K562 (cell line): ENCODE results near the gene VPS13D. TPM values are rescaled to one million over a fixed set of nuclear protein-coding genes. Genes with fewer than 3 reads are reported as not detected.
A peak's percentile ranks its signal among the peaks of the same experiment; 100 is the strongest.

Experiments used
- ARID2 ChIP-seq: fragments of 450-650 bp; IDR thresholded peaks from 2 replicates; pipeline ENCODE4 v1.6.1; 2017; ENCODE audit warnings: antibody characterized with exemption, mild to moderate bottlenecking
- CAMTA2 ChIP-seq: fragments of 250-450 bp; sonication (Bioruptor Pico); conservative IDR thresholded peaks from 2 replicates; pipeline ENCODE4 v1.5.1; 2022
- CBX8 ChIP-seq: fragments of 200-600 bp; sonication (generic); IDR thresholded peaks from 2 replicates; pipeline ENCODE4 v1.6.1; 2012; ENCODE audit warnings: borderline replicate concordance, mixed run types, low read depth, mild to moderate bottlenecking, moderate library complexity, mixed read lengths, low read length, control low read depth, inconsistent platforms; ENCODE audit not compliant: poor library complexity, severe bottlenecking; ENCODE audit errors: extremely low read depth
- E2F4 ChIP-seq: sonication (generic); formaldehyde crosslinking; IDR thresholded peaks from 2 replicates; pipeline ENCODE4 v1.8.0; 2022; ENCODE audit warnings: mild to moderate bottlenecking, low read depth, missing genetic modification reagents
- ELK3 ChIP-seq: fragments of 450-650 bp; formaldehyde crosslinking; IDR thresholded peaks from 2 replicates; pipeline ENCODE4 v1.4.0; 2020; ENCODE audit warnings: mild to moderate bottlenecking
- ERF ChIP-seq: fragments of 450-650 bp; formaldehyde crosslinking; IDR thresholded peaks from 2 replicates; pipeline ENCODE4 v1.4.0; 2020; ENCODE audit warnings: mild to moderate bottlenecking, mixed read lengths
- EWSR1 ChIP-seq: fragments of 450-650 bp; IDR thresholded peaks from 2 replicates; pipeline ENCODE4 v1.6.1; 2018; ENCODE audit warnings: borderline replicate concordance, mild to moderate bottlenecking, low read depth, moderate library complexity; ENCODE audit not compliant: partially characterized antibody
- GABPB1 ChIP-seq: sonication (generic); formaldehyde crosslinking; IDR thresholded peaks from 2 replicates; pipeline ENCODE4 v1.8.0; 2022; ENCODE audit warnings: mild to moderate bottlenecking, missing genetic modification reagents
- GTF3C2 ChIP-seq: IDR thresholded peaks from 3 replicates; pipeline ENCODE4 v1.6.1; 2011; ENCODE audit warnings: borderline replicate concordance, mild to moderate bottlenecking, moderate library complexity; ENCODE audit not compliant: insufficient read length; ENCODE audit errors: extremely low read depth
- MTA3 ChIP-seq: fragments of 450-650 bp; formaldehyde crosslinking; IDR thresholded peaks from 2 replicates; pipeline ENCODE4 v1.6.1; 2017; ENCODE audit warnings: mild to moderate bottlenecking, borderline replicate concordance
- MYC ChIP-seq, 2 experiments: fragments of 250-450 bp in 1 of 2; sonication (Bioruptor Pico) in 1 of 2; IDR thresholded peaks; 2 replicates each; pipeline versions ENCODE4 v1.5.1 to v1.6.1; 2012 to 2021; ENCODE audit warnings: low read depth in 2 of 2, borderline replicate concordance in 1 of 2, improper control_type of control experiment in 1 of 2, low read length in 1 of 2, mild to moderate bottlenecking in 1 of 2, moderate library complexity in 1 of 2
- NFE2 ChIP-seq: IDR thresholded peaks from 2 replicates; pipeline ENCODE4 v1.6.1; 2014; ENCODE audit warnings: antibody characterized with exemption, low read depth
- NONO ChIP-seq, 2 experiments: fragments of 200-400 bp in 1 of 2; fragments of 450-650 bp in 1 of 2; formaldehyde crosslinking in 1 of 2; IDR thresholded peaks; 2 replicates each; pipeline ENCODE4 v1.6.1; 2017; ENCODE audit warnings: low read depth in 2 of 2, mild to moderate bottlenecking in 2 of 2, moderate library complexity in 2 of 2, low read length in 1 of 2
- PCBP1 ChIP-seq: fragments of 200-400 bp; formaldehyde crosslinking; IDR thresholded peaks from 2 replicates; pipeline ENCODE4 v1.6.1; 2018; ENCODE audit warnings: mild to moderate bottlenecking, low read depth, low read length; ENCODE audit not compliant: poor library complexity, severe bottlenecking
- POLR2AphosphoS5 ChIP-seq: IDR thresholded peaks from 2 replicates; pipeline ENCODE4 v1.6.1; 2011; ENCODE audit warnings: mild to moderate bottlenecking, low read depth, low read length, moderate library complexity; ENCODE audit not compliant: control insufficient read depth, insufficient read depth
- POLR3G ChIP-seq: IDR thresholded peaks from 2 replicates; pipeline ENCODE4 v1.6.1; 2011; ENCODE audit not compliant: insufficient read length, insufficient replicate concordance; ENCODE audit errors: extremely low read depth
- PTBP1 ChIP-seq: fragments of 200-400 bp; formaldehyde crosslinking; IDR thresholded peaks from 2 replicates; pipeline ENCODE4 v1.6.1; 2017; ENCODE audit warnings: low read depth, low read length
- STAT5B ChIP-seq: fragments of 250-450 bp; sonication (Bioruptor Pico); IDR thresholded peaks from 2 replicates; pipeline ENCODE4 v1.8.0; 2021; ENCODE audit warnings: mild to moderate bottlenecking, inconsistent platforms
- polyA plus RNA-seq, 8 experiments: library from polyadenylated mRNA; depleted of rRNA in 4 of 8; stranded (reverse) in 5 of 8; unstranded in 3 of 8; fragments of >200 nt; fragmentation: Nextera tagmentation in 2 of 8; fragmentation: Illumina TruSeq in 1 of 8; extraction: Ambion mirVana in 2 of 8; extraction: Trizol in 1 of 8; gene quantifications; 2 replicates each; pipeline versions ENCODE4 v1.2.1 to v1.2.3, GENCODE V29; 2011 to 2014; ENCODE audit warnings: inconsistent platforms in 1 of 8, missing spikeins in 1 of 8
- total RNA-seq, 7 experiments: library from RNA; depleted of rRNA in 6 of 7; stranded (reverse); fragments of >200 nt in 6 of 7; fragmentation: Illumina TruSeq in 2 of 7; extraction: Trizol in 2 of 7; gene quantifications; 2 replicates each; pipeline versions ENCODE4 v1.2.1 to v1.2.3, GENCODE V29; 2011 to 2021; ENCODE audit warnings: low replicate concordance in 1 of 7
- TF ChIP-seq, protein P1 (sequence below): fragments of 450-650 bp; formaldehyde crosslinking; IDR thresholded peaks from 2 replicates; pipeline ENCODE4 v1.4.0; 2020; ENCODE audit warnings: mild to moderate bottlenecking, moderate library complexity

The VPS13D gene
- total and polyA plus RNA-seq, 9 of the 15 experiments (the other 6 are each of a cell fraction or from before 2014, with no cell fraction given), result 6.1 to 51.5 (median 38.5) TPM

- TF ChIP-seq, protein P1, sequence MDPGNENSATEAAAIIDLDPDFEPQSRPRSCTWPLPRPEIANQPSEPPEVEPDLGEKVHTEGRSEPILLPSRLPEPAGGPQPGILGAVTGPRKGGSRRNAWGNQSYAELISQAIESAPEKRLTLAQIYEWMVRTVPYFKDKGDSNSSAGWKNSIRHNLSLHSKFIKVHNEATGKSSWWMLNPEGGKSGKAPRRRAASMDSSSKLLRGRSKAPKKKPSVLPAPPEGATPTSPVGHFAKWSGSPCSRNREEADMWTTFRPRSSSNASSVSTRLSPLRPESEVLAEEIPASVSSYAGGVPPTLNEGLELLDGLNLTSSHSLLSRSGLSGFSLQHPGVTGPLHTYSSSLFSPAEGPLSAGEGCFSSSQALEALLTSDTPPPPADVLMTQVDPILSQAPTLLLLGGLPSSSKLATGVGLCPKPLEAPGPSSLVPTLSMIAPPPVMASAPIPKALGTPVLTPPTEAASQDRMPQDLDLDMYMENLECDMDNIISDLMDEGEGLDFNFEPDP (CRISPR knock-in tag), result no peak
- TF ChIP-seq GTF3C2 (no peak), ERF (CRISPR knock-in tag) (peak; percentile 69; the same call in 1 of the 2 replicates), NONO (IDR thresholded peaks at IDR 0.05; ENCODE audit: low read depth in 2 of 2, low read length in 1 of 2) (peak in 1 of 2 experiments; percentile 95; a peak in 2 of 4 replicates), EWSR1 (no peak), E2F4 (CRISPR knock-in tag) (no peak), STAT5B (CRISPR knock-in tag) (no peak), MYC (IDR thresholded peaks at IDR 0.05; ENCODE audit: low read depth, low read length) (peak; percentile 65), MYC (CRISPR knock-in tag; IDR thresholded peaks at IDR 0.05; ENCODE audit: borderline replicate concordance, low read depth) (no peak), GABPB1 (CRISPR knock-in tag) (peak; percentile 71; the same call in 1 of the 2 replicates), CAMTA2 (CRISPR knock-in tag) (0 out of 2 replicates have a peak, but pooled peaks have one; percentile 69), POLR2AphosphoS5 (peak; percentile 70), MTA3 (no peak), PTBP1 (no peak), POLR3G (no peak), CBX8 (no peak), PCBP1 (peak; percentile 76), NFE2 (no peak), ARID2 (no peak), ELK3 (no peak)
Measured at GRCh38 chr1:12229835-12230548, at the start of gene VPS13D (continued).
